Right lobe of liver (tissue), 6 donors: ENCODE data around the gene METTL13. TPM values are rescaled to one million over a fixed set of nuclear protein-coding genes. Genes with fewer than 3 reads are reported as not detected.

ENCODE experiments used
- ATAC-seq, 4 donors: fragments of 200-7000 bp; cut with Tn5 transposase; one replicate each; pipeline ENCODE4 v1.9.1; 2020; ENCODE audit warnings: mild to moderate bottlenecking in 4 of 4, moderate library complexity in 4 of 4
- DNase-seq, 3 donors: peaks; one replicate each; pipeline ENCODE4 v3.0.0-alpha.2; 2020
- H3K27ac ChIP-seq, 3 donors: fragments of 200-600 bp; one replicate each; pipeline ENCODE4 v1.8.0; 2022
- H3K27me3 ChIP-seq, 2 donors: fragments of 200-600 bp; one replicate each; pipeline ENCODE4 v1.8.0; 2022
- H3K36me3 ChIP-seq, 4 donors: fragments of 200-600 bp; sonication (generic) in 1 of 4; one replicate each; pipeline versions ENCODE4 v1.5.1 to v1.8.0; 2017 to 2022; ENCODE audit warnings: control low read depth in 1 of 4
- H3K4me1 ChIP-seq, 4 donors: fragments of 200-600 bp; sonication (generic) in 1 of 4; one replicate each; pipeline versions ENCODE4 v1.5.1 to v1.8.0; 2017 to 2022; ENCODE audit warnings: control low read depth in 1 of 4
- H3K4me3 ChIP-seq, 3 donors: fragments of 200-600 bp; one replicate each; pipeline ENCODE4 v1.8.0; 2022
- H3K9me3 ChIP-seq, 4 donors: fragments of 200-600 bp; sonication (generic) in 1 of 4; one replicate each; pipeline versions ENCODE4 v1.5.1 to v1.8.0; 2017 to 2022; ENCODE audit warnings: control low read depth in 1 of 4
- CTCF ChIP-seq, 4 donors: fragments of 200-600 bp in 3 of 4; fragments of 450-650 bp in 1 of 4; IDR thresholded peaks; one replicate each; pipeline versions ENCODE4 v1.5.1 to v1.8.0; 2016 to 2022; ENCODE audit warnings: antibody characterized with exemption in 4 of 4, mild to moderate bottlenecking in 2 of 4
- POLR2A ChIP-seq: fragments of 450-650 bp; IDR thresholded peaks from one replicate; pipeline ENCODE4 v1.6.1; 2017; ENCODE audit warnings: antibody characterized with exemption, mild to moderate bottlenecking
- WGBS: methylation state at CpG from one replicate; pipeline ENCODE4 v1.1.6; 2018; ENCODE audit warnings: low coverage, low lambda C conversion rate; ENCODE audit not compliant: insufficient coverage; ENCODE audit errors: missing lambda C conversion rate; 5-methylcytosine and 5-hydroxymethylcytosine counted together
- intact Hi-C, 2 donors: fragments of 100-400 bp; cut with DNase I; formaldehyde crosslinking; loops; one replicate each; pipeline versions ENCODE4 v1.11.2 to v1.14.1; 2022
- total RNA-seq, 6 experiments: library from RNA; depleted of rRNA in 2 of 6; stranded (reverse); fragments of >200 nt in 2 of 6; fragmentation: NEBNext Ultra II Directional in 3 of 6; extraction: Animal tissue kit (Norgen Biotek cat#: 25700) in 3 of 6; gene quantifications; one replicate each; pipeline versions ENCODE4 v1.1.0 to v1.2.4, GENCODE V29; 2016 to 2023
- donor health status: DM: no; HTN: yes; CAD: no.
- donor health status: DM: no; HTN: no; CAD: no.
- donor health status: DM: no; HTN: no; CAD: no.
- donor health status: DM: no; HTN: yes; CAD: no.
- donor health status: DM: no; HTN: yes; CAD: no.

Gene METTL13
- total RNA-seq, 6 experiments from 2014 or later = 8.9 to 14.4 (median 11.9) TPM

- H3K4me1 ChIP-seq = no peaks in the 10 kb centered on the region
- no peaks in the 10 kb centered on the region for H3K36me3 ChIP-seq
- no peak for DNase-seq
- intact Hi-C loops = loop anchor here in 1 of 2 donors (10.0 kb wide), 1 partner anchor 137 kb away; no protein-coding TSS in a partner anchor
- no peaks in the 10 kb centered on the region for H3K27me3 ChIP-seq
- H3K9me3 ChIP-seq = no peaks in the 10 kb centered on the region
- no peak overlapping the region for H3K4me3 ChIP-seq
- ATAC-seq = peak in 2 of 4 donors; percentile 39 to 77
- H3K27ac ChIP-seq = no peak overlapping the region
- 31% methylated on average over 3 of the region's 3 CpGs for WGBS
- no peak for TF ChIP-seq POLR2A
- no peak for TF ChIP-seq CTCF (IDR thresholded peaks at IDR 0.05)
Measured at GRCh38 chr1:171817511-171818265, 36.2 kb downstream of the METTL13 start.

DNA sequence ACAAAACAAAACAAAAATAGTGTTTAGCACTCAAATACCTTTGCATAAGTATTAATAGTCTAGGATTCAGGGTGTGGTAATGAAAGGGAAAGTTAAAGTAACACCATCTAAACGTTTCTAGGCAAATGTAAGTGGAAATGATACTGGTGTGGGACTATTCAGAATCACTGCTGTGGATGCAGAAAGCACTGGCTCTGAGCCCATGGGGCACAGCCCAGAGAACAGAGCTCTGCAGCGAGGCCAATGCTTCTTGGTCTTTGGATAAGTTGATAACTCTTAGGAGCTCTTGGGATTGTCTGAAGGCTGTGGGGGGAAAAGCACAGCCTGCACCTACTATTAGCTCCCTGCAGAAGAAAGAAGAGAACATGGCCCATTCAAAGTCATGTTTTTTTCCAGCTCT lies 38.5 kb downstream of the METTL13 start:
- no peak for ATAC-seq
- H3K4me3 ChIP-seq = no peak overlapping the region
- H3K36me3 ChIP-seq = no peaks in the 10 kb centered on the region
- WGBS = 59% methylated on average over 2 of the region's 2 CpGs
- intact Hi-C loops = loop anchor here in 1 of 2 donors (10.0 kb wide), 1 partner anchor 135 kb away; no protein-coding TSS in a partner anchor
- no peak overlapping the region for H3K27ac ChIP-seq
- no peak for TF ChIP-seq CTCF (IDR thresholded peaks at IDR 0.05)
- TF ChIP-seq POLR2A = no peak
- H3K9me3 ChIP-seq = no peaks in the 10 kb centered on the region
- H3K4me1 ChIP-seq = no peaks in the 10 kb centered on the region
- DNase-seq = no peak
- no peaks in the 10 kb centered on the region for H3K27me3 ChIP-seq

DNA sequence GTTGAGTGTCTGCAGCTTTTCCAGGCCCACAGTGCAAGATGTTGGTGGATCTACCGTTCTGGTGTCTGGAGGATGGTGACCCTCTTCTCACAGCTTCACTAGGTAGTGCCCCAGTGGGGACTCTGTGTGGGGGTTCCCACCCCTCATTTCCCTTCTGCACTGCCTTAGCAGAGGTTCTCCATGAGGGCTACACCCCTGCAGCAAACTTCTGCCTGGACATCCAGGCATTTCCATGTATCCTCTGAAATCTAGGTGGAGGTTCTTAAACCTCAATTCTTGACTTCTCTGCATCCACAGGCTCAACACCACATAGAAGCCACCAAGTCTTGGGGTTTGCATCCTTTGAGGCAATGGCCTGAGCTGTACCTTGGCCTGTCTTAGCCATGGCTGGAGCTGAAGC lies 45.5 kb downstream of the METTL13 start:
- intact Hi-C loops = no loop called here
- Histone ChIP-seq H3K9me3 (no peaks in the 10 kb centered on the region), H3K36me3 (no peaks in the 10 kb centered on the region), H3K27ac (no peak overlapping the region), H3K4me1 (no peaks in the 10 kb centered on the region), H3K4me3 (no peak overlapping the region), H3K27me3 (no peaks in the 10 kb centered on the region)
- TF ChIP-seq POLR2A (no peak), CTCF (IDR thresholded peaks at IDR 0.05) (no peak)
- no CpG with 5 or more reads among the region's 1 CpG for whole genome bisulfite sequencing
- ATAC-seq (no peak), DNase-seq (no peak)

DNA sequence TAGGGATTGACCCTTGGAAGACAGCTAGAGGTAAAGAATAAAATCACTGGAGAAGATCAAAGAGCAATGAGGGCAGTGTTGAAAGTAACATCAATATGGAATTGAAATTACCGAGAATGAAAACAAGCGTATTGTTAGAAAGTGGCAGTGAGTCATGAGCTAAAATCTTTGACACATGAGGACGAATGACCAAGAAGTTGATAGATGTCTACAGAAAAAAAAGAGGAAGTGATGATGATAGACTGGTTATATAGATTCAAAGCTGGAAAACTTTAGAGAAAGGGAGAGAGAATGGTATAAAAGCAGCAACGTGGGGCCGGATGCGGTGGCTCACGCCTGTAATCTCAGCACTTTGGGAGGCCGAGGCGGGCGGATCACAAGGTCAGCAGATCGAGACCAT lies 47.3 kb downstream of the METTL13 start:
- no peak for DNase-seq
- no peak overlapping the region for H3K4me3 ChIP-seq
- H3K27ac ChIP-seq = no peak overlapping the region
- intact Hi-C loops = no loop called here
- TF ChIP-seq POLR2A (no peak), CTCF (IDR thresholded peaks at IDR 0.05) (no peak)
- no peak for ATAC-seq
- WGBS = 87% methylated on average over 7 of the region's 11 CpGs
- H3K4me1 ChIP-seq = no peaks in the 10 kb centered on the region
- no peaks in the 10 kb centered on the region for H3K36me3 ChIP-seq
- H3K9me3 ChIP-seq = no peaks in the 10 kb centered on the region
- H3K27me3 ChIP-seq = no peaks in the 10 kb centered on the region
